HG03460 (cell line): ENCODE measurements around the gene MMP24.

ENCODE experiments used
- ATAC-seq: cut with Tn5 transposase; IDR thresholded peaks from one replicate; pipeline ENCODE4 v1.9.1; 2021; ENCODE audit not compliant: unreplicated experiment

MMP24 gene

GRCh38 chr20:35291654-35292503 lies 65.4 kb downstream of the MMP24 start, which contains the start of gene FAM83C:
TSS of gene FAM83C (minus strand) at chr20:35292425. CDS start at chr20:35292304, 121 bp downstream.
- no peak for ATAC-seq

- ATAC-seq: no peak
These were observed 66.2 kb downstream of the MMP24 start for GRCh38 chr20:35292504-35293285.

DNA sequence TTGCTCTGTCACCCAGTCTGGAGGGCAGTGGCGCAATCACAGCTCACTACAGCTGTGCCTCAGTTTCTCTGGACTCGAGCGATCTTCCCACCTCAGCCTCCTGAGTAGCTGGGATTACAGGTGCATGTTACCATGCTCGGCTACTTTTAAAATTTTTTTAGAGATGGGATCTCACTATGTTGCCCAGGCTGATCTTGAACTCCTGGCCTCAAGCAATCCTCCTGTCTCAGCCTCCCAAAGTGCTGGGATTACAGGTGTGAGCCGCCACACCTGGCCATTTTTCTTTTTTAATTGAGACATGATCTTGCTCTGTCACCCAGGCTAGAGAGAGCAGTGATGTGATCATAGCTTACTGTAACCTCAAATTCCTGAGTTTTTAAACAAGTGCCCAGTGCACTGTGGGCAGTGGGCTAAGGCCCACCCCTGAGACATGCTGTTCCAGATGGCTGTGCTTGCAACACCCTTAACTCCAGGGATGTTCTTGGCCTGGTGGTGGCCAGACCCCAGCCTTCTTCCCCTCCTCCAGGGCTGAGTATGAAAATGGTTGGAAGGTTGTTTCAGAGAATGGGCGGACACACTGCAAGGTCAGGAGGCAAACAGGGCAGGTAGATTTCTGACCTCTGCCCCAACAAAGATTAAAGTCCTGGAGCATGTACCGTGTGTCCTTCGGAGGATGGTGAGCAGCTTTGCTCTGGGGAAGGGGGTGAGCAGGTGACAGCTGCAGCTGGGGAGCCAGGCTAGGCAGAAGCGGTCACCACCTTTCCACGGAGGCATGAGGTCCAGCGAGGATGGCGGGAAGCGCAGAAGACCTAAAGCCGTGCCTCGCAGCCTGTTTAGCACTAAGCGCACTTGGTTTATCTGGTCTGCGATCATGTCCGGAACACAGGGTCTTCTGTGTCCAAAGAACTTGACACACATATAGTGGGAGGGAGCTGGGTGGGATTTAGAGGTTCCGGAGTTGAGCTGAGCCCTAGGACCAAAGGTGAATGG lies 67.1 kb downstream of the MMP24 start:
- no peak for ATAC-seq

GRCh38 chr20:35294293-35294685 lies 67.8 kb downstream of the MMP24 start:
- ATAC-seq: no peak

DNA sequence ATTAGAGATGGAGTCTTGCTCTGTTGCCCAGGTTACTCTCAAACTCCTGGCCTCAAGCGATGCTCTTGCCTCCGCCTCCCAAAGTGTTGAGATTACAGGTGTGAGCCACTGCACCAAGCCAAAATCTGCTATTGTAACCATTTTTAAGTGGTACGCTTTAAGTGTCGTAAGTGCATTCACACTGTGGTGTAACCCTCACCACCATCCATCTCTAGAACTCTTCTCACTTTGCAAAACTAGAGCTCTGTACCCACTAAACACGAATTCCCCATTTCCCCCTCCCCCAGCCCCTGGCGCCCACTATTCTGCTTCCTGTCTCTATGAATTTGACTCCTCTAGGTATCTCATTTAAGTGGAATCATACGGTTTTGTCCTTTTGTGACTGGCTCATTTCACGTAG lies 68.6 kb downstream of the MMP24 start:
- ATAC-seq: no peak

DNA sequence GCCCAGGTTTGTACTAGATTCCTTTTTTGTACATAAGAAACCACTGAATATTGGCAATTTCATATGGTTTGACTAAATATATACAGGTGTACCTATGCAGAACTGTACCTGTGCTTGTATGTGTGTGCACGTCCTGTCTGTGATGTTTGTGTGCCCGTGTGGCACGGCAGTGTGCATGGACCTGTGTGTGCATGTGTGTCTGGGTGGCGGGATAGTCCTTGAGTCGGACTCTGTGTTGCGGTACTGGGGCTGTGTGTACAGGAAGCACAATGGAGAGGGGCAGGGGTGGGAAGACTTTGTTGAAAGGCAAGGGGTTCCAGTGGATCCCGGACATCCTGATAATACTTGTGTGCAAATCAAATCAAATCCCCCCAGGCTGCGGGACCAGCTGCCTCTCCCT lies 69.2 kb downstream of the MMP24 start:
- ATAC-seq: no peak

- ATAC-seq: no peak
These were observed 69.6 kb downstream of the MMP24 start for GRCh38 chr20:35296101-35296554.

- ATAC-seq: no peak
These were observed 70.7 kb downstream of the MMP24 start for GRCh38 chr20:35297155-35297554.

DNA sequence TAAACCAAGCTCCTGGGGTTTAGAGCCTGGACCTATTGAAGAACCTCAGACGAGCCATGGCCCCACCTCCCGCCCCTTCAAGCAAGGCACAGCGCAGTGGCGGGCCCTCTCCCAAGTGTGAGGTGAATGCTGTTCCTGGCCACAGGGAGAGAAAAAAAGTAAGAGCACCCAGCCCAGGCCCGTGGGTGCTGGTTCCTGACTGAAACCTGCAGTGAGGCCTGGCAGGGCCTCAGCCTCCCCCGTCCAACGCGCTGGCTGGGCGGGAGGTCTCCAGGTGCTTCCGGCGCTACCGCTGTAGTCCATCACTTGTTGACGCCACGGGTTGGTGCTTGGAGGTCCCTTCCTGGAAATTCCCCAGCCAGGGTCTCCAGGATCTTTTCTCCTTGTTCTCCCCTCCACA lies 71.2 kb downstream of the MMP24 start:
- ATAC-seq: no peak

DNA sequence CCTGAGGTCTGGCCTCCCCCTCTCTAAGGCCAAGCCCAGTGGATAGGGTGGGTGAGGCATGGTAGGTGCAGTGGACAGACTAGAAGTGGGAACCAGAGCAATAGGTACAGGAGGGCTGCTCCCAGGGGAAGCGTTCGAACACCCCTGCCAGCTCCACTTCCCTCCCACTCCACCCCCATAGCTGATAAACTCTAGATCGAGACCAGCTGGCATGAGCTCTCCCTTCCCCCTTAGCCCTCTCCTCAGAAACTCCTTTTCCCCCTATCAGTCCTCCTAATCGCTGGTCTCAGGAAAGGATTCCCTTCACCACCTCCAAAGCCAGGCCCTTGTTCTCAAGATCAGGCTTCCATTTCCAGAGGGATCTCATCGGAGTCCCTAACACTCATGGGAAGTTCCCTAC lies 71.8 kb downstream of the MMP24 start:
- ATAC-seq: no peak

DNA sequence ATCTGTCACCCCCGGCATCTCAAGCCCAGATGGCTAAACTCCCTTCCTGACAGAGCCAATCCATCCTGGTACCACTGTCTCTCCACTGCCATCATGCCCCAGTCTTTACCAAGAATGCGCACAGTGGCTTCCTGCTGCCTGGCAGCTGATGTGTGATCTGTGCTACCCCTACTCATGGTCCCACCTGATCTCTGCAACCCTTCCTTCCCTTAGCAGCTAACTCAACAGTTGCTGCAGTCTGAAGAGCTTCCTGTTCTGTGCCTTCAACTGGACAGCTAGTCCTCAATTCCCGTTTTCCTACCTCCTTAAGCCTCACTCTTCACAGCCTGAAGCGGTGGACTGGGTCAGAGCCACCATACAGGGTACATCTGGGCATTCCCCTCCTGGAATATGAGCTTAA lies 73.3 kb downstream of the MMP24 start:
- ATAC-seq: no peak

GRCh38 chr20:35300469-35301262 lies 74.2 kb downstream of the MMP24 start:
- ATAC-seq: no peak

GRCh38 chr20:35301426-35301825 lies 74.9 kb downstream of the MMP24 start:
- ATAC-seq: no peak

GRCh38 chr20:35302421-35303335 lies 76.2 kb downstream of the MMP24 start:
- no peak for ATAC-seq

DNA sequence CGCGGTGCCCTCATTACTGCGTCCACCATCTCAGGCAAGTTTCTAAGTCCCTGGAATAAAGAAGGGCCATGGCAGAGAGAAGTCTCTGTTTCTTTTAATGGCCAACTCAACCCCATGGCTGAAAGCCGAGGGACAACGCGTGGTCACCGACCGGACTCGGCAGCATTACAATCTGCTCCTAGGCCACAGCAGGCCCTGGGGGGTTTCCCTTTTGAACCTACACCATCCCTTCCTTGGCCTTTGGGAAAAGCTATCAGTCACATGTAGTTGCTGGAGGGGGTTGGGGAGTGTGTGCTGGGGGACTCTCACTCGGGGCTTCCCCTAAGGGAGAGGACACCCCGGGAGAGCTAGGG lies 76.9 kb downstream of the MMP24 start:
- no peak for ATAC-seq

GRCh38 chr20:35303735-35304491 lies 77.4 kb downstream of the MMP24 start:
- ATAC-seq: peak; percentile 64

DNA sequence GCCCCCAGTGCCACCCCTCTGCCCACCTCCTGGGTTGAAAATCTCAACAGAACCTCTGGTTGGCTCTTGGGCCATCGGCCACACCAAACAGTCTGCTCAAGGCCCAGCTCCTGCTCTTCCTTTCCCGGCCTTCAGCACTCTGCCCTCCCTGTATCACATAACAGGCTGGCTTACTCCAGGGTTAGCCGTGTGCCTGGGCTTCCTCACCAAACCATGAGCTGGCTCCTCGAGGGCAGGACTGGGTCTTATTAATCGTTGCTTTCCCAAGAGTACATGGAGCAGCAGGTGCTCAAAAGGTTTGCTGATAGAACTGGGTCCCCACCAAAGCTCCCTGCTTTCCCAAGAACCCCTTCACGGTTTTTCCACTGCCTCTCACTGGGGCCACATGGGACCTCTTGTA lies 78.5 kb downstream of the MMP24 start:
- ATAC-seq: no peak
